ENCODE results near the gene SLC40A1. TPM values are rescaled to one million over a fixed set of nuclear protein-coding genes. Genes with fewer than 3 reads are reported as not detected.

Gene SLC40A1
- polyA plus RNA-seq, 10 donors: 31.8 to 55.6 (median 42.3) TPM

GRCh38 chr2:189543367-189543766 lies 37.2 kb downstream of the SLC40A1 start:
- no peak for DNase-seq

GRCh38 chr2:189542145-189542882 lies 38.3 kb downstream of the SLC40A1 start:
- no peak for DNase-seq

- no peak for DNase-seq
These were observed 39.0 kb downstream of the SLC40A1 start for GRCh38 chr2:189541591-189541990.

- DNase-seq: no peak
These were observed 40.0 kb downstream of the SLC40A1 start for GRCh38 chr2:189540551-189540950.

- DNase-seq: no peak
These were observed 42.2 kb downstream of the SLC40A1 start for GRCh38 chr2:189538402-189538801.

GRCh38 chr2:189536830-189537229 lies 43.8 kb downstream of the SLC40A1 start:
- DNase-seq: no peak

GRCh38 chr2:189534854-189535832 lies 45.4 kb downstream of the SLC40A1 start:
- peak in 2 of 3 donors; percentile 53 to 67 for DNase-seq

GRCh38 chr2:189533288-189534035 lies 47.1 kb downstream of the SLC40A1 start:
- peak in 1 of 3 donors; percentile 65 for DNase-seq

GRCh38 chr2:189530965-189531637 lies 49.5 kb downstream of the SLC40A1 start:
- no peak for DNase-seq

- DNase-seq: no peak
These were observed 52.0 kb downstream of the SLC40A1 start for GRCh38 chr2:189528617-189529016.

- DNase-seq: no peak
These were observed 52.6 kb downstream of the SLC40A1 start for GRCh38 chr2:189527812-189528592.

GRCh38 chr2:189527041-189527750 lies 53.4 kb downstream of the SLC40A1 start:
- peak in 2 of 3 donors; percentile 40 to 78 for DNase-seq

GRCh38 chr2:189526241-189526640 lies 54.3 kb downstream of the SLC40A1 start:
- DNase-seq: no peak

- no peak for DNase-seq
These were observed 55.8 kb downstream of the SLC40A1 start for GRCh38 chr2:189524746-189525145.

GRCh38 chr2:189522435-189523151 lies 58.0 kb downstream of the SLC40A1 start:
- DNase-seq: peak in 1 of 3 donors; percentile 66

- DNase-seq: no peak
These were observed 58.7 kb downstream of the SLC40A1 start for GRCh38 chr2:189521699-189522434.

GRCh38 chr2:189519631-189520387 lies 60.8 kb downstream of the SLC40A1 start:
- no peak for DNase-seq

Data from muscle of back (tissue), 11 donors.